Keratinocyte (primary cell): ENCODE data around the gene PEX10. TPM values are rescaled to one million over a fixed set of nuclear protein-coding genes. Genes with fewer than 3 reads are reported as not detected.

Source experiments
- DNase-seq: peaks from one replicate; pipeline ENCODE4 v3.0.0-alpha.2; 2011; ENCODE audit warnings: low read depth, missing footprints, low spot score
- FAIRE-seq: peaks from 2 replicates; lab custom pipeline; 2011; peaks lifted over from hg19 to GRCh38; lab: Jason Lieb, UNC
- H2AFZ ChIP-seq: 2 replicates; pipeline ENCODE4 v1.6.0; 2012; ENCODE audit warnings: low read length, control low read depth, inconsistent platforms; ENCODE audit not compliant: control insufficient read depth
- H3K27ac ChIP-seq: 2 replicates; pipeline ENCODE4 v1.5.1; 2011; ENCODE audit warnings: low read length; ENCODE audit not compliant: control insufficient read depth, insufficient read depth
- H3K27me3 ChIP-seq: 3 replicates; pipeline ENCODE4 v1.6.0; 2011; ENCODE audit warnings: low read length; ENCODE audit not compliant: control insufficient read depth, insufficient read depth; ENCODE audit errors: extremely low read depth
- H3K36me3 ChIP-seq, 2 experiments: 2 replicates in 1 of 2; 3 replicates in 1 of 2; pipeline ENCODE4 v1.5.1; 2011; ENCODE audit warnings: low read length in 2 of 2, mild to moderate bottlenecking in 1 of 2; ENCODE audit not compliant: control insufficient read depth in 2 of 2, insufficient read depth in 2 of 2; ENCODE audit errors: extremely low read depth in 1 of 2
- H3K4me1 ChIP-seq: 3 replicates; pipeline ENCODE4 v1.5.1; 2011; ENCODE audit warnings: low read length; ENCODE audit not compliant: control insufficient read depth, insufficient read depth; ENCODE audit errors: extremely low read depth
- H3K4me2 ChIP-seq: 3 replicates; pipeline ENCODE4 v1.6.0; 2011; ENCODE audit warnings: low read depth, low read length; ENCODE audit not compliant: control insufficient read depth, insufficient read depth; ENCODE audit errors: extremely low read depth
- H3K4me3 ChIP-seq, 3 experiments: fragments of 200-600 bp in 1 of 3; sonication (generic) in 1 of 3; 2 replicates in 2 of 3; 3 replicates in 1 of 3; pipeline ENCODE4 v1.5.1; 2011 to 2016; ENCODE audit warnings: low read length in 3 of 3, mild to moderate bottlenecking in 3 of 3, control low read depth in 2 of 3, inconsistent platforms in 1 of 3, low read depth in 1 of 3, mixed read lengths in 1 of 3, mixed run types in 1 of 3, moderate library complexity in 1 of 3; ENCODE audit not compliant: control insufficient read depth in 2 of 3, insufficient read depth in 2 of 3; ENCODE audit errors: extremely low read depth in 1 of 3
- H3K79me2 ChIP-seq: 2 replicates; pipeline ENCODE4 v1.6.0; 2012; ENCODE audit warnings: low read length; ENCODE audit not compliant: control insufficient read depth, insufficient read depth
- H3K9ac ChIP-seq: 3 replicates; pipeline ENCODE4 v1.6.0; 2011; ENCODE audit warnings: low read length; ENCODE audit not compliant: control insufficient read depth, insufficient read depth; ENCODE audit errors: extremely low read depth
- H3K9me1 ChIP-seq: 3 replicates; pipeline ENCODE4 v1.6.0; 2011; ENCODE audit warnings: low read length; ENCODE audit not compliant: control insufficient read depth, insufficient read depth; ENCODE audit errors: extremely low read depth
- H3K9me3 ChIP-seq: 2 replicates; pipeline ENCODE4 v1.5.1; 2012; ENCODE audit warnings: low read depth, low read length; ENCODE audit not compliant: control insufficient read depth
- H4K20me1 ChIP-seq: 3 replicates; pipeline ENCODE4 v1.6.0; 2011; ENCODE audit warnings: low read length; ENCODE audit not compliant: control insufficient read depth, insufficient read depth; ENCODE audit errors: extremely low read depth
- EZH2 ChIP-seq: IDR thresholded peaks from one replicate; pipeline ENCODE4 v1.6.1; 2012; ENCODE audit warnings: inconsistent platforms, mild to moderate bottlenecking, low read length, moderate library complexity
- dilution Hi-C: fragments of 300-500 bp; cut with MboI; formaldehyde crosslinking; loops from one replicate; pipeline ENCODE4 v1.7.0; 2020; ENCODE audit warnings: low sequenced_read_pairs; ENCODE audit not compliant: extremely low pct_ligation_motif_present
- polyA plus RNA-seq, 5 experiments: library from polyadenylated mRNA; depleted of rRNA in 3 of 5; stranded (reverse) in 3 of 5; stranded (forward) in 1 of 5; unstranded in 1 of 5; fragments of >200 nt; gene quantifications; 1 replicate in 1 of 5; 2 replicates in 3 of 5; 3 replicates in 1 of 5; pipeline versions ENCODE4 v1.2.1 to v1.2.3, GENCODE V29; 2011 to 2012; ENCODE audit warnings: missing spikeins in 2 of 5, low read depth in 1 of 5, low replicate concordance in 1 of 5
- TF ChIP-seq, protein P1 (sequence below), 3 experiments: IDR thresholded peaks in 1 of 3; conservative IDR thresholded peaks in 1 of 3; optimal IDR thresholded peaks in 1 of 3; 2 replicates in 2 of 3; 3 replicates in 1 of 3; pipeline versions ENCODE3 to v1.5.1; 2011; ENCODE audit warnings: low read length in 3 of 3, mild to moderate bottlenecking in 3 of 3, moderate library complexity in 2 of 3, control low read depth in 1 of 3, inconsistent platforms in 1 of 3; ENCODE audit not compliant: insufficient read depth in 2 of 3; ENCODE audit errors: extremely low read depth in 1 of 3

The PEX10 gene
- polyA plus RNA-seq, 1 donor (not counting 4 experiments of a cell fraction or from before 2014, with no cell fraction given) = 13.8 TPM

DNA sequence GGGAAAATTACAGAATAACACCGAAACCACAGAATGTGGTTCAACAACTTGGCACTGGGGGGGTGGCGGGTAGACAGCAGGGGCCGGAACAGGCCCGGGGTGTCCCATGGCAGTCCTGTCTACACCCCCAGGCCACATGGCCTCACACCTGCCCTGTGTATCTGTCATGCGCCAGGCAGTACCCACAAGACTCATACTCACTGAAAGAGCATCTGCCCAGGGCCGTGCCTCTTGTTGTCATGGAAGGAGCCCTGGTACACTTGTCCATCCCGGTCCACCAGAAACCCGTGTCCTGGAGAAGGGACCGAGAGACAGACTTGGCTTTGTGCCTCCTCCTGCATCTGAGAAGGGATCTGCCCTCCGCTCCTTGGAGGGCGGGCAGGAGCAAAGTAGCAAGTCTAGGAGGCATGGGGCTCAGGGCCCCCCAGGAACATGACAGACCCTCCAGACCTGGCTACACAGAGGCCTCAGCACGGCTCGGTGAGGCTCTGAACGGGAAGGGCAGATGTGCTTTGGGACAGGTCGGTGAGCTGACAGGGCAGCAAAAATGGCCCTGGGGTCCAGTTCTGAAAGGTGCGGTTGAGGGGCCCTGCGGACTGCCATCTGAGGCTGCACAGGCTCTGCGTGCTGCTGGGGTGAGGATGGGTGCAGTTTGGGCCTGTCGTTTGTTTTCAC lies 26.6 kb downstream of the PEX10 start:
- no peak for TF ChIP-seq EZH2
- TF ChIP-seq, protein P1, sequence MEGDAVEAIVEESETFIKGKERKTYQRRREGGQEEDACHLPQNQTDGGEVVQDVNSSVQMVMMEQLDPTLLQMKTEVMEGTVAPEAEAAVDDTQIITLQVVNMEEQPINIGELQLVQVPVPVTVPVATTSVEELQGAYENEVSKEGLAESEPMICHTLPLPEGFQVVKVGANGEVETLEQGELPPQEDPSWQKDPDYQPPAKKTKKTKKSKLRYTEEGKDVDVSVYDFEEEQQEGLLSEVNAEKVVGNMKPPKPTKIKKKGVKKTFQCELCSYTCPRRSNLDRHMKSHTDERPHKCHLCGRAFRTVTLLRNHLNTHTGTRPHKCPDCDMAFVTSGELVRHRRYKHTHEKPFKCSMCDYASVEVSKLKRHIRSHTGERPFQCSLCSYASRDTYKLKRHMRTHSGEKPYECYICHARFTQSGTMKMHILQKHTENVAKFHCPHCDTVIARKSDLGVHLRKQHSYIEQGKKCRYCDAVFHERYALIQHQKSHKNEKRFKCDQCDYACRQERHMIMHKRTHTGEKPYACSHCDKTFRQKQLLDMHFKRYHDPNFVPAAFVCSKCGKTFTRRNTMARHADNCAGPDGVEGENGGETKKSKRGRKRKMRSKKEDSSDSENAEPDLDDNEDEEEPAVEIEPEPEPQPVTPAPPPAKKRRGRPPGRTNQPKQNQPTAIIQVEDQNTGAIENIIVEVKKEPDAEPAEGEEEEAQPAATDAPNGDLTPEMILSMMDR (optimal IDR thresholded peaks at IDR 0.05 in 1 of 3, IDR thresholded peaks at IDR 0.05 in 1 of 3, conservative IDR thresholded peaks at IDR 0.05 in 1 of 3; ENCODE audit: extremely low read depth in 1 of 3, insufficient read depth in 2 of 3, low read length in 3 of 3) = no peak
- H3K36me3 ChIP-seq = peaks cover 1 to 7% of the 10 kb centered on the region in 2 experiments
- DNase-seq (no peak), FAIRE-seq (no peak)
- H3K27ac ChIP-seq = no peak overlapping the region
- H4K20me1 ChIP-seq = no peaks in the 10 kb centered on the region
- H3K9me1 ChIP-seq = peaks cover 4% of the 10 kb centered on the region
- no peak overlapping the region for H2AFZ ChIP-seq
- no peak overlapping the region for H3K4me2 ChIP-seq
- H3K9me3 ChIP-seq = no peaks in the 10 kb centered on the region
- no peak overlapping the region for H3K4me3 ChIP-seq
- peaks cover 7% of the 10 kb centered on the region for H3K79me2 ChIP-seq
- H3K9ac ChIP-seq = no peak overlapping the region
- H3K27me3 ChIP-seq = no peaks in the 10 kb centered on the region
- dilution Hi-C loops = no loop called here
- H3K4me1 ChIP-seq = peaks cover 10% of the 10 kb centered on the region

DNA sequence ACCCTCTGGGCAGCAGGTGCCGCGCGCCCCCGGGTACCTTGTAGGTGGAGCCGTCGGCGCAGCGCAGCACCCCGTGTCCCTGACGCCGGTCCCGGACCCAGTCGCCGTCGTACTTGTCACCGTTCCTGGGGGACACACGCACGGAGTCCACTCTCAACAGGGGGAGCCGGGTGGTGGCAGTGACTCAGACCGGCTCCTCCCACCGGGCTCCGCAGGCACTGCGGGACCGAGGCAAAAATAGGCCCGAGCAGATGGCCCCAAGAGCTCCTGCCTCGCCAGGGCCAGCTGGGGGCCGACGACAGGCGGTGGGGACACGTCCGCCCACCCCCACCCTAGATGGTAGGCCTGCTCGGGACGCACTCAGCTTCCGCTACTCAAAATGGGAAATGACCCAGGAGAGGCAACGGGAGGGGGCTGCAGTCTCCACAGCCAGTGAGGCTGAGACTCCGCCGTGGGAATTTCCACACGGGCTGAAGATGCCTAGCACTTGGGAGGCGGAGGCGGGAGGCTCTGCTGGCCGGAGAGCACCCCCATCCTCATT lies 27.4 kb downstream of the PEX10 start:
- dilution Hi-C loops = no loop called here
- FAIRE-seq = no peak
- peaks cover 2% of the 10 kb centered on the region for H3K9me1 ChIP-seq
- H3K27ac ChIP-seq = no peak overlapping the region
- no peak overlapping the region for H3K9ac ChIP-seq
- no peak for DNase-seq
- peaks cover 3% of the 10 kb centered on the region for H3K79me2 ChIP-seq
- TF ChIP-seq, protein P1 (optimal IDR thresholded peaks at IDR 0.05 in 1 of 3, IDR thresholded peaks at IDR 0.05 in 1 of 3, conservative IDR thresholded peaks at IDR 0.05 in 1 of 3; ENCODE audit: extremely low read depth in 1 of 3, insufficient read depth in 2 of 3, low read length in 3 of 3) = no peak
- TF ChIP-seq EZH2 = no peak
- no peak overlapping the region for H3K4me3 ChIP-seq
- H2AFZ ChIP-seq = no peak overlapping the region
- H3K9me3 ChIP-seq = no peaks in the 10 kb centered on the region
- H3K27me3 ChIP-seq = no peaks in the 10 kb centered on the region
- H3K36me3 ChIP-seq = peaks cover 1 to 7% of the 10 kb centered on the region in 2 experiments
- H3K4me1 ChIP-seq = peaks cover 4% of the 10 kb centered on the region
- no peak overlapping the region for H3K4me2 ChIP-seq
- no peaks in the 10 kb centered on the region for H4K20me1 ChIP-seq
